Measurements from ENCODE around the gene ATP5F1D. TPM values are rescaled to one million over a fixed set of nuclear protein-coding genes. Genes with fewer than 3 reads are reported as not detected.

ATP5F1D gene
- total and polyA plus RNA-seq, 2 of the 13 experiments (the other 11 are each of a cell fraction or from before 2014, with no cell fraction given), result 39.4 to 78.7 TPM

DNA sequence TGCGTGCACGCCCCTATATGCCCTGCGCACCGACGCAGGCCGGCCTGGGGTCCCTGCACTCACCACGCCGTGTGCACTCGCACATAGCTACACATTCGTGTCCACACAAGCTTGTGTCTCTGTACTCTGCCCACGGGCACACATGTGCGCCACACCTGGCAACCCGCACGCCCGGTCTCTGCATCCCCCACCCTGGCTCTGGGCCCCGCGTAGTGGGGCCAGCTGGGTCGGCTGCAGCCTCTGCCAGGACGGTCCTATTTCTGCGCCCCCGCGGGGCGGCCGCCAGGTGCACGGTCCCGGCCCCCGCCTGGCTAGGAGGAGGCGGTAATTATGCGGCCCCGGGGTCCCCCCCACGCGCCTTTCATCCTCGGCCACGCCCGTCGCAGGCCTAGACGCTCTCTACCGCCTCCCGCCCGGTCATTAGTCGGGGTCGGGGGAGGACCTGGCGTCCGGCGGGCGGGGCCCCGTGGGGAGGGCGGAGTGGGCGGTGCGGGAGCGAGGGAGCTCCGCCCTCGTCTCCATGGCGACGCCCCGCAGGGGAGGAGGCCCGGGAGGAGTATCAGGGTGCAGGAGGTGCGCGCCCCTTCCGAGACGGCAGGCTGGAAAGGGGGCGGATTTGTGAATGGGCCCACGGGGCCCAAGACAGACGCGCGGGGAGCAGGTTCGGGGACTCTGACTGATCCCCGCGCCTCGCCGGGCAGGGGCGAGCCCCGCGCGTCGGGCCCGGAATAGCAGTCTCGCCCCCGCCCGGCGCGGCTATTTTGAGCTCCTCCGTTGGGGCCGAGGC lies 24.8 kb downstream of the ATP5F1D start (continued):
- TF ChIP-seq, protein P1, sequence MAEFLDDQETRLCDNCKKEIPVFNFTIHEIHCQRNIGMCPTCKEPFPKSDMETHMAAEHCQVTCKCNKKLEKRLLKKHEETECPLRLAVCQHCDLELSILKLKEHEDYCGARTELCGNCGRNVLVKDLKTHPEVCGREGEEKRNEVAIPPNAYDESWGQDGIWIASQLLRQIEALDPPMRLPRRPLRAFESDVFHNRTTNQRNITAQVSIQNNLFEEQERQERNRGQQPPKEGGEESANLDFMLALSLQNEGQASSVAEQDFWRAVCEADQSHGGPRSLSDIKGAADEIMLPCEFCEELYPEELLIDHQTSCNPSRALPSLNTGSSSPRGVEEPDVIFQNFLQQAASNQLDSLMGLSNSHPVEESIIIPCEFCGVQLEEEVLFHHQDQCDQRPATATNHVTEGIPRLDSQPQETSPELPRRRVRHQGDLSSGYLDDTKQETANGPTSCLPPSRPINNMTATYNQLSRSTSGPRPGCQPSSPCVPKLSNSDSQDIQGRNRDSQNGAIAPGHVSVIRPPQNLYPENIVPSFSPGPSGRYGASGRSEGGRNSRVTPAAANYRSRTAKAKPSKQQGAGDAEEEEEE (CRISPR knock-in tag; IDR thresholded peaks at IDR 0.05; ENCODE audit: borderline replicate concordance), result no peak
- TF ChIP-seq MXI1 (IDR thresholded peaks at IDR 0.05; ENCODE audit: borderline replicate concordance, low read depth, low read length) (peak; percentile 62; the same call in 1 of the 3 replicates), ZNF337 (CRISPR knock-in tag; IDR thresholded peaks at IDR 0.05; ENCODE audit: borderline replicate concordance, low read depth) (no peak), ZNF616 (CRISPR knock-in tag; IDR thresholded peaks at IDR 0.05; ENCODE audit: low read depth) (0 out of 2 replicates have a peak, but pooled peaks have one; percentile 57), FOXK2 (IDR thresholded peaks at IDR 0.05) (no peak), MAZ (IDR thresholded peaks at IDR 0.05; ENCODE audit: borderline replicate concordance, low read depth, low read length) (peak; percentile 95), MAZ (CRISPR knock-in tag; IDR thresholded peaks at IDR 0.05; ENCODE audit: low read depth) (peak; percentile 73), ZNF567 (CRISPR knock-in tag; IDR thresholded peaks at IDR 0.05; ENCODE audit: borderline replicate concordance) (no peak)
- TF ChIP-seq, protein P2, sequence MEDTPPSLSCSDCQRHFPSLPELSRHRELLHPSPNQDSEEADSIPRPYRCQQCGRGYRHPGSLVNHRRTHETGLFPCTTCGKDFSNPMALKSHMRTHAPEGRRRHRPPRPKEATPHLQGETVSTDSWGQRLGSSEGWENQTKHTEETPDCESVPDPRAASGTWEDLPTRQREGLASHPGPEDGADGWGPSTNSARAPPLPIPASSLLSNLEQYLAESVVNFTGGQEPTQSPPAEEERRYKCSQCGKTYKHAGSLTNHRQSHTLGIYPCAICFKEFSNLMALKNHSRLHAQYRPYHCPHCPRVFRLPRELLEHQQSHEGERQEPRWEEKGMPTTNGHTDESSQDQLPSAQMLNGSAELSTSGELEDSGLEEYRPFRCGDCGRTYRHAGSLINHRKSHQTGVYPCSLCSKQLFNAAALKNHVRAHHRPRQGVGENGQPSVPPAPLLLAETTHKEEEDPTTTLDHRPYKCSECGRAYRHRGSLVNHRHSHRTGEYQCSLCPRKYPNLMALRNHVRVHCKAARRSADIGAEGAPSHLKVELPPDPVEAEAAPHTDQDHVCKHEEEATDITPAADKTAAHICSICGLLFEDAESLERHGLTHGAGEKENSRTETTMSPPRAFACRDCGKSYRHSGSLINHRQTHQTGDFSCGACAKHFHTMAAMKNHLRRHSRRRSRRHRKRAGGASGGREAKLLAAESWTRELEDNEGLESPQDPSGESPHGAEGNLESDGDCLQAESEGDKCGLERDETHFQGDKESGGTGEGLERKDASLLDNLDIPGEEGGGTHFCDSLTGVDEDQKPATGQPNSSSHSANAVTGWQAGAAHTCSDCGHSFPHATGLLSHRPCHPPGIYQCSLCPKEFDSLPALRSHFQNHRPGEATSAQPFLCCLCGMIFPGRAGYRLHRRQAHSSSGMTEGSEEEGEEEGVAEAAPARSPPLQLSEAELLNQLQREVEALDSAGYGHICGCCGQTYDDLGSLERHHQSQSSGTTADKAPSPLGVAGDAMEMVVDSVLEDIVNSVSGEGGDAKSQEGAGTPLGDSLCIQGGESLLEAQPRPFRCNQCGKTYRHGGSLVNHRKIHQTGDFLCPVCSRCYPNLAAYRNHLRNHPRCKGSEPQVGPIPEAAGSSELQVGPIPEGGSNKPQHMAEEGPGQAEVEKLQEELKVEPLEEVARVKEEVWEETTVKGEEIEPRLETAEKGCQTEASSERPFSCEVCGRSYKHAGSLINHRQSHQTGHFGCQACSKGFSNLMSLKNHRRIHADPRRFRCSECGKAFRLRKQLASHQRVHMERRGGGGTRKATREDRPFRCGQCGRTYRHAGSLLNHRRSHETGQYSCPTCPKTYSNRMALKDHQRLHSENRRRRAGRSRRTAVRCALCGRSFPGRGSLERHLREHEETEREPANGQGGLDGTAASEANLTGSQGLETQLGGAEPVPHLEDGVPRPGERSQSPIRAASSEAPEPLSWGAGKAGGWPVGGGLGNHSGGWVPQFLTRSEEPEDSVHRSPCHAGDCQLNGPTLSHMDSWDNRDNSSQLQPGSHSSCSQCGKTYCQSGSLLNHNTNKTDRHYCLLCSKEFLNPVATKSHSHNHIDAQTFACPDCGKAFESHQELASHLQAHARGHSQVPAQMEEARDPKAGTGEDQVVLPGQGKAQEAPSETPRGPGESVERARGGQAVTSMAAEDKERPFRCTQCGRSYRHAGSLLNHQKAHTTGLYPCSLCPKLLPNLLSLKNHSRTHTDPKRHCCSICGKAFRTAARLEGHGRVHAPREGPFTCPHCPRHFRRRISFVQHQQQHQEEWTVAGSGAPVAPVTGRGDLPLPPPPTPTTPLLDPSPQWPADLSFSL (CRISPR knock-in tag; IDR thresholded peaks at IDR 0.05), result peak; percentile 65; the same call in 1 of the 2 replicates
- TF ChIP-seq, protein P3, sequence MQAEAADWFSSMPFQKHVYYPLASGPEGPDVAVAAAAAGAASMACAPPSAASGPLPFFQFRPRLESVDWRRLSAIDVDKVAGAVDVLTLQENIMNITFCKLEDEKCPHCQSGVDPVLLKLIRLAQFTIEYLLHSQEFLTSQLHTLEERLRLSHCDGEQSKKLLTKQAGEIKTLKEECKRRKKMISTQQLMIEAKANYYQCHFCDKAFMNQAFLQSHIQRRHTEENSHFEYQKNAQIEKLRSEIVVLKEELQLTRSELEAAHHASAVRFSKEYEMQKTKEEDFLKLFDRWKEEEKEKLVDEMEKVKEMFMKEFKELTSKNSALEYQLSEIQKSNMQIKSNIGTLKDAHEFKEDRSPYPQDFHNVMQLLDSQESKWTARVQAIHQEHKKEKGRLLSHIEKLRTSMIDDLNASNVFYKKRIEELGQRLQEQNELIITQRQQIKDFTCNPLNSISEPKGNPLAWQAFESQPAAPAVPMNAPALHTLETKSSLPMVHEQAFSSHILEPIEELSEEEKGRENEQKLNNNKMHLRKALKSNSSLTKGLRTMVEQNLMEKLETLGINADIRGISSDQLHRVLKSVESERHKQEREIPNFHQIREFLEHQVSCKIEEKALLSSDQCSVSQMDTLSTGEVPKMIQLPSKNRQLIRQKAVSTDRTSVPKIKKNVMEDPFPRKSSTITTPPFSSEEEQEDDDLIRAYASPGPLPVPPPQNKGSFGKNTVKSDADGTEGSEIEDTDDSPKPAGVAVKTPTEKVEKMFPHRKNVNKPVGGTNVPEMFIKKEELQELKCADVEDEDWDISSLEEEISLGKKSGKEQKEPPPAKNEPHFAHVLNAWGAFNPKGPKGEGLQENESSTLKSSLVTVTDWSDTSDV (CRISPR knock-in tag; IDR thresholded peaks at IDR 0.05), result 0 out of 2 replicates have a peak, but pooled peaks have one; percentile 18
- TF ChIP-seq, protein P4, sequence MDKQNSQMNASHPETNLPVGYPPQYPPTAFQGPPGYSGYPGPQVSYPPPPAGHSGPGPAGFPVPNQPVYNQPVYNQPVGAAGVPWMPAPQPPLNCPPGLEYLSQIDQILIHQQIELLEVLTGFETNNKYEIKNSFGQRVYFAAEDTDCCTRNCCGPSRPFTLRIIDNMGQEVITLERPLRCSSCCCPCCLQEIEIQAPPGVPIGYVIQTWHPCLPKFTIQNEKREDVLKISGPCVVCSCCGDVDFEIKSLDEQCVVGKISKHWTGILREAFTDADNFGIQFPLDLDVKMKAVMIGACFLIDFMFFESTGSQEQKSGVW (CRISPR knock-in tag; IDR thresholded peaks at IDR 0.05; ENCODE audit: borderline replicate concordance), result no peak
- TF ChIP-seq, protein P5, sequence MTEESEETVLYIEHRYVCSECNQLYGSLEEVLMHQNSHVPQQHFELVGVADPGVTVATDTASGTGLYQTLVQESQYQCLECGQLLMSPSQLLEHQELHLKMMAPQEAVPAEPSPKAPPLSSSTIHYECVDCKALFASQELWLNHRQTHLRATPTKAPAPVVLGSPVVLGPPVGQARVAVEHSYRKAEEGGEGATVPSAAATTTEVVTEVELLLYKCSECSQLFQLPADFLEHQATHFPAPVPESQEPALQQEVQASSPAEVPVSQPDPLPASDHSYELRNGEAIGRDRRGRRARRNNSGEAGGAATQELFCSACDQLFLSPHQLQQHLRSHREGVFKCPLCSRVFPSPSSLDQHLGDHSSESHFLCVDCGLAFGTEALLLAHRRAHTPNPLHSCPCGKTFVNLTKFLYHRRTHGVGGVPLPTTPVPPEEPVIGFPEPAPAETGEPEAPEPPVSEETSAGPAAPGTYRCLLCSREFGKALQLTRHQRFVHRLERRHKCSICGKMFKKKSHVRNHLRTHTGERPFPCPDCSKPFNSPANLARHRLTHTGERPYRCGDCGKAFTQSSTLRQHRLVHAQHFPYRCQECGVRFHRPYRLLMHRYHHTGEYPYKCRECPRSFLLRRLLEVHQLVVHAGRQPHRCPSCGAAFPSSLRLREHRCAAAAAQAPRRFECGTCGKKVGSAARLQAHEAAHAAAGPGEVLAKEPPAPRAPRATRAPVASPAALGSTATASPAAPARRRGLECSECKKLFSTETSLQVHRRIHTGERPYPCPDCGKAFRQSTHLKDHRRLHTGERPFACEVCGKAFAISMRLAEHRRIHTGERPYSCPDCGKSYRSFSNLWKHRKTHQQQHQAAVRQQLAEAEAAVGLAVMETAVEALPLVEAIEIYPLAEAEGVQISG (CRISPR knock-in tag; IDR thresholded peaks at IDR 0.05), result peak; percentile 67

Measured in HepG2 (cell line).